GM19099 (cell line): Measurements from ENCODE around the gene FGFRL1.

Source experiments
- POLR2A ChIP-seq: IDR thresholded peaks from 3 replicates; pipeline ENCODE4 v1.6.1; 2011; ENCODE audit warnings: low read depth; ENCODE audit not compliant: insufficient read length; ENCODE audit errors: extremely low read depth

Gene FGFRL1

GRCh38 chr4:1011022-1011665 lies at the start of gene FGFRL1:
TSS of gene FGFRL1 (plus strand) at chr4:1011626. CDS start at chr4:1012486, 860 bp downstream.
- TF ChIP-seq POLR2A: no peak

DNA sequence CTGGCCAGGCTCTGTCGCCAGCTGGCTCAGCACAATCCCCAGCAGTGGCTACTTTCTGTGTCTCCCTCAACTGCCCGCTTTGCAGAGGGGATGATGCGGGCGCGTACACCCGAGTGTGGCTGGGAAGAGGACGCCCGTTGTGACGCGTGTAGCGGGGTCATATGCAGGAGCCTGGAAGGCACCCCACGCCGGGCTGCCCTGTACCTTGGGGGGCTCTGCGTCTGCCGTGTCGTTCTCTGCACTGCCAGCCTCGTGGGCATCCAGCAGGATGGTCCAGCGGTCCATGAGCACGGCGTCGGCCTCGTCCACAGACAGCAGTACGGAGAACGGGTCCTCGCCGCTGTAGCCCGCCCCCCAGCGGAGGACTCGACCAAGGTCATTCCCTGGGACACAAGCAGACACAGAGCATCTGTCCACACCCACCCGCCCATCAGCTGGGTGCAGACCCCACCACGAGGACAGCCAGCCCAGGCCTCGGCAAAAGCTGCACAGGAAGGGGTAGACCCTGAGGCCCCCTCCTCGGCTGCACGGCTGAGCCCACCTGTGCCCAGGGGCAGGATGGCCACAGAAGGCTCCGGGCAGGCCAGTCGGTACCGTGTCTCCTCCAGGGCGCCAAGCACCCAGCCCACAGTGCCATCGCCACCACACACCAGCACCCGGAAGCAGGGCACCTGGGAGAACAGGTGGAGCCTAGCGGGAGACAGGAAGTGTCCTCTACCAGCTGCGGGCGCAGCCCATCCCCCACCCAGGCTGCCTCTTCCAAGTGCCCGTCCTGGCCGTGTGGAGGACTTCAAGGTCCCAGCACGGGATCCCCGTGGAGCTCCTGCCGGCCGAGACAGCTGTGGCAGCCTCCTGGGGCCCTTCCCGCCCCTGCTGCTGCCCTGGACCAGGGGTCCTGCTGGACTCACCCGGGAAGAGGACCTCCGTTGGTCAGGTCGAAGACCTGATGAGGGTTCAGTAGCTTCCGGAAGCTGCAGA lies 48.9 kb upstream of the FGFRL1 start:
- no peak for TF ChIP-seq POLR2A

DNA sequence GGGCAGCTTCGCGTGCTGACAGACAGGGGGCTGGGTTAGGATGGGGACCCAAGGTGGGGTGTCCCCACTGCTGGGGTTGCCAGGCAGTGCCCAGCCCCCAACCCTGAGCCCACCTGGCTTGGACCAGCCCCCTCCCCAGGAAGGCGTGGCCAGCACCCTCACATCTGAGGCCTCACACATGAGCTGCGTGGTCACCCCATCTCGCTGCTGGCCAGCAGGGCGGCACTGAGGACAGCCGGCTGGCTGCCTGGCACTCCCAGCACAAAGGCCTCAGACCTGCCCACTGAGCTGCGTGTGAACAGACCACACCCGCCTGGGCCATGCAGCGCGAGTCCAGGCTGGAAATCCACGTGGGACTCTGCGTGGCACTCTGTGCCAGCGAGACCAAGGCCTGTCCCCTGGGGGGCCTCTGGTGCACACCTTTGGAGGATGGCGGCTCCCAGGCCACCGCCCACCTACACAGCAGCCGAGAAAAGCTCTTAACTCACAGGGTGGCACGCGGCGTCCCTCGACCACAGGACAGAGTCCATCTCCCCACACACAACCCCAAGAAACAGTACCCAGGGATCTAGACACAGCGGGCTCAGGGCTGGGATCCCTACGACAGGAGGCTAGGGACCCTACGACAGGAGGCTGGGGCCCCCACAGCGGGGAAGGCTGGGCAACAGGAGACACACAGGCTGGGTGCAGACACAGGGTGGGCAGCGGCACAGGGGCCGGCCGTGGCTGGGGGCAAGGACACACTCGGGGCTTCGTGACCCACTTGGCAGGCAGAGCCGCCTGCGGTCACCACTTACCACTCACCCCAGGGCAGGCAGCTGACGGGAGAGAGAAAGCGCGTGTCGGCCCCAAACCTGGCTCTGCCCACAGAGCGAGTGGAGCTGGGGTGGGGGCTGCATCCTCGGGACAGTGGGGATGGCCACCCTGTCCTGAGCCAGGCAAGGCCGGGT lies 47.9 kb upstream of the FGFRL1 start:
- TF ChIP-seq POLR2A: no peak

DNA sequence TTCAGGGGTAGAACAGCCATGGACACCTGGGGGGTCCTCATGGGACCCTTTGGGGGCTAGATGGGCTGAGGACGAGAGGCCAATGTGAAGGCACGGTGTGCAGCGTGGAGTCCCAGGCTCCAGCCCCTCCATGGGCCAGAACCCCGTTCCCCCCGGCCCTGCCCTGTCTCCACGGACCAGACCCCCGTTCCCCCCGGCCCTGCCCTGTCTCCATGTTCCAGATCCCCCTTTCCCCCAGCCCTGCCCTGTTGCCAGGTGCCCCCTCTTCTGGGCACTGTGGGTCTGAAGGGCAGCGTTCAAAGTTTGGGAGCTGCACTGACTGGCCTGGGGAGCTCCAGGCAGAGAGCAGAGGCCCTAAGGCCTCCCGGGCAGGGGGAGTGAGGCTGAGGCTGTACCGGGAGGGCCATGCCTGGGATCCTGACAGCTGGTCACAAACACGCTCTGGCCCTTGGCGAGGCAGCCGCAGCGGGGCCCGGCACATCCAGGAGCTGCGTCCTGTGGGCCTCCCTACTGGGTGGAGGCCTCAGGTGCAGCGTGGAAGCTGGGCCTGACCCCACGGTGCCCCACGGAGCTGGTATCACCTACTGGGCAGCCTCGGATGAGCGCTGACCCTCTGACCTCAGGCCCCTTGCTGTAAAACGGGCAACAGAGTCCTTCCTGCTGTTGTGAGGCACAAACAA lies 46.9 kb upstream of the FGFRL1 start:
- TF ChIP-seq POLR2A: no peak

DNA sequence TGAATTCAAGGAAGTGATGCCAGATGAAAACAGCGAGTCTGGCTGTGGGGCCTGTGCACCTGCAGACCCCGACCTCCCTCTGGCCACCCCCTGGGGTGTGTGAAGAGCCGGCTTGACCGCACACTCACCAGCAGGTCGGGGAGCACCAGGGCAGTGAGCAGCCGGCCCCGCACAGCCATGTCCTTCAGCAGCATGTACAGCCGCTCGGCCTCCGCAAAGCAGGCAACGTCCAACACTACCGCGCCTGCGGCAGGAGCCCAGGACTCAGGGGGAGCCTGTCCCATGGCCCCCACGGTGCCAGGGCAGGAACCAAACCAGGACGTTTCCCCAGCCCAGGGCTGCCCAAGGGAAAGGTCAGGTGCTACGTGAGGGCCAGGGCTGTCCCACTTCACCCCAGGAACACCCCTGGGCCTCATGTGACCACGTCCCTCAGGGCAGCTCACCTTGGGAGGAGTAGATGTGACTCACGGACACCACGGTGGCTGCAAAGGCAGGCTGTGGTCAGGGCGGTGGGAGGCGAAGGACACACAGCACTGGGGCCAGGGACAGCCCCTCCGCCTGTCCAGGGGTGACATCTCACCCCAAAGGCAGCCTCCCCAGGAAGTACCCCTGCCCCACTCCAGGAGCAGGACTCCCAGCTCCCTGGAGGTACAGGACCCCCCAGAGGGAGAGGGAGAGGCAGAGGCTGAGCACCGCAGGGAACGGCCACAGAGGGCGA lies 46.2 kb upstream of the FGFRL1 start:
- no peak for TF ChIP-seq POLR2A

GRCh38 chr4:965766-966134 lies 45.7 kb upstream of the FGFRL1 start:
- TF ChIP-seq POLR2A: no peak

DNA sequence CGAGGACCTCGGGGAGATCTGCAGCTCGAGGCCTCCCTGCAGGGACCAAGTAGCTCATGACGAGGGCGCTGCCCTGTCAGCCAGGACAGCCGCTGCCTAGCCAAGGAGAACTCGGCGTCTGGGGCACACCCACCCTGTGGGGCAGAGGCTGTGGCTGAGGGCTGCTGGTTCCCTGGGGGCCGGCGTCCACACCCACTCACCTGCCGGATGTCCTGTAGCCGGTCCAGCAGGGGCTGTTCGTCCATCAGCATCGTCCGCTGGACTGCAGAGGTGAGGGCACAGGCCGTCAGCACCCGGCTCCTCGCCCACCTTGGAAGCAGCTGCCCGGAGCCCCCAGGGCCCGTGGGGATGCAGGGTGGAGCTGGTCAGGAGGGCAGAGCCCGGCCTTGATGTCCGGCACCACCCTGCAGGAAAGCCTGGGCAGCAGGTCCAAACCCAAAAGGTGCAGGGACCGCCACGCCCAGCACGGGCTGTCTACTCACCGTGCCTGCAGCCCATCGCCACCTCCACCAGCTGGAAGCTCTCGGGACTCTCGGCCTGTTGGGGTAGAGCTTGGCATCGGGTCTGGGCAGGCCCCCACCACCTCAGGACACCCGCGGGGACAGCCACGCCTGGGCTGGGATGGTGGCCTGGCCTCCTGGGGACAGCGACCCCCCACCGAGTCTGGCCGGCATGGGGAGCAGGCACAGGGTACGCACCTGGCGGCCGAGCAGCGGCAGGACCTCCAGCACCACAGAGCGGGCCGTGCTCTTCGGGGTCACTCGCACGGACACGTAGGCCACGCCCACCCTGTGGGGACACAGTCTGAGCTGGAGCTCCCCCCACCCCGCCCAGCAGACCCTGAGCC lies 44.9 kb upstream of the FGFRL1 start:
- TF ChIP-seq POLR2A: no peak

DNA sequence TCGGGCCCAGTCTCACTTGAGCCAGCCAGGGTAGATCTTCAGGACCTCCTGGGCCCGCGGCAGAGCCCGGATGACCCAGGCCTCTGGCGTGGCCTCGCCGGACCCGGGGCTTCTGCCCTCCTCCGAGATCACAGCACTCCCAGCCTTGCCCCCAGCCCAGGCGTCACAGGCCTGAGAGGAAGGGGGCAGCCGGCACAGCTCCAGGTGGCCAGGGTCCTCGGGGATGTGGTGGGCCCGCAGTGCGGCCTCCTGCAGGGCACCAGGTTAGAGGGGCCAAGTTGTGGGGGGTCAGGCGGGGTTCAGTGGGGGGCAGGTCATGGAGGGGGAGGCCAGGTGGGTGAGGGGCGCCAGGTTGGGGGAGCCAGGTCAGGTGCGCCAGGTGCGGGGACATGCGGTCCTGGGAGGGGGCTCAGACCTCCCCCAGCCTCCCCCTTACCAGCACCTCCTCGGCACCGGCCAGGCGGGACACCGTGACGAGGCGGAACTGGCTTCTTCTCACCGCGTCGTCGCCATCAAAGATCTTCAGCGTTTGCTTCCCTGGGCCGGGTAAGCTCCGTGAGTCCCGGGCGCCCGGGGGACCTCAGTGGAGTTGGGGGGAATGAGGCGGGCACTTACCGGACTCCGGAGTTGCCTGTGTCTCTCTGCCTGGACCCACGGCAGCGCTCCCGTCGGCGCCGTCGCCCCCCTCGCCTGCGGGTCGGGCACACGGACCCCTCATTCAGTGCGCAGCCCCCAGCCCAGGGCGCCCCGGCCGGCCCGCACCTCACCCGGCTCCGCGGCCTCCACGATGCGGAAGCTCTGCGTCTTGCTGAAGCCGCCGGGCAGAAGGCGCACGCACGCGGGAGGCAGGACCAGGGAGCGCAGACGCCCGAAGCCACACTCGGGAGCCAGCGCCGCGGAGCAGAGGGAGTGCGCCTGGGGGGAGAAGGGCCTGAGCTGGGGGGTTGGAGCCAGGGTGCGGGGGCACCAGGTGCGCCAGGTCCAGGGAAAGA lies 44.0 kb upstream of the FGFRL1 start:
- TF ChIP-seq POLR2A: no peak

- TF ChIP-seq POLR2A: no peak
Measured at GRCh38 chr4:968221-968620, 43.2 kb upstream of the FGFRL1 start.

- no peak for TF ChIP-seq POLR2A
Measured at GRCh38 chr4:968621-969394, 42.6 kb upstream of the FGFRL1 start.
